Measurements from ENCODE around the gene MAP1LC3A.

DNA sequence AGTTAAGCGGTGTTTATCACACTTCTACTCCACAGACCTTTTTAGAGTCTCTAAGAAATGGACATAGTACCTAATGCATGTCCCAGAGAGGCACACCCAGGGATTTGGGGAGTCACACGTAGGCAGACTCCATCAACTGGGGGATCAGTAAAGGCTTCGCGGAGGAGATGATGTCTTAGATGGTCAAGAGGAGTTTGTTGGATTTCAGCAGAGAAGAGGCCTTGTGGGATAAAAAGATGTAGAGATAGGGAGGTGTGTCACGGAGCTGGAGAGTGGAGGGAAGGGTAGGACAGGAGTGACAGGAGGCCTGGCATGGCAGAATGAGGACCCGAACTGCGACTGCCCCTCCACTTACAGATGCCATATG is 33.2 kb upstream of the MAP1LC3A start:
- TF ChIP-seq, protein P1, sequence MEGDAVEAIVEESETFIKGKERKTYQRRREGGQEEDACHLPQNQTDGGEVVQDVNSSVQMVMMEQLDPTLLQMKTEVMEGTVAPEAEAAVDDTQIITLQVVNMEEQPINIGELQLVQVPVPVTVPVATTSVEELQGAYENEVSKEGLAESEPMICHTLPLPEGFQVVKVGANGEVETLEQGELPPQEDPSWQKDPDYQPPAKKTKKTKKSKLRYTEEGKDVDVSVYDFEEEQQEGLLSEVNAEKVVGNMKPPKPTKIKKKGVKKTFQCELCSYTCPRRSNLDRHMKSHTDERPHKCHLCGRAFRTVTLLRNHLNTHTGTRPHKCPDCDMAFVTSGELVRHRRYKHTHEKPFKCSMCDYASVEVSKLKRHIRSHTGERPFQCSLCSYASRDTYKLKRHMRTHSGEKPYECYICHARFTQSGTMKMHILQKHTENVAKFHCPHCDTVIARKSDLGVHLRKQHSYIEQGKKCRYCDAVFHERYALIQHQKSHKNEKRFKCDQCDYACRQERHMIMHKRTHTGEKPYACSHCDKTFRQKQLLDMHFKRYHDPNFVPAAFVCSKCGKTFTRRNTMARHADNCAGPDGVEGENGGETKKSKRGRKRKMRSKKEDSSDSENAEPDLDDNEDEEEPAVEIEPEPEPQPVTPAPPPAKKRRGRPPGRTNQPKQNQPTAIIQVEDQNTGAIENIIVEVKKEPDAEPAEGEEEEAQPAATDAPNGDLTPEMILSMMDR (IDR thresholded peaks at IDR 0.05; ENCODE audit: low read depth, low read length) = no peak
- TF ChIP-seq EZH2phosphoT487 (IDR thresholded peaks at IDR 0.05; ENCODE audit: low read depth) = no peak
